Stimulated activated CD8-positive, alpha-beta memory T cell treated with anti-CD3 and anti-CD28 coated beads, Interleukin-4, amount 100 ng/mL, for 4 hours (primary cell): ENCODE data around the gene SH3RF1.

ENCODE experiments used
- DNase-seq, 2 donors: peaks; one replicate each; pipeline ENCODE4 v3.0.0-alpha.2; 2020; ENCODE audit warnings: low read depth in 2 of 2, low spot score in 1 of 2

The SH3RF1 gene

DNA sequence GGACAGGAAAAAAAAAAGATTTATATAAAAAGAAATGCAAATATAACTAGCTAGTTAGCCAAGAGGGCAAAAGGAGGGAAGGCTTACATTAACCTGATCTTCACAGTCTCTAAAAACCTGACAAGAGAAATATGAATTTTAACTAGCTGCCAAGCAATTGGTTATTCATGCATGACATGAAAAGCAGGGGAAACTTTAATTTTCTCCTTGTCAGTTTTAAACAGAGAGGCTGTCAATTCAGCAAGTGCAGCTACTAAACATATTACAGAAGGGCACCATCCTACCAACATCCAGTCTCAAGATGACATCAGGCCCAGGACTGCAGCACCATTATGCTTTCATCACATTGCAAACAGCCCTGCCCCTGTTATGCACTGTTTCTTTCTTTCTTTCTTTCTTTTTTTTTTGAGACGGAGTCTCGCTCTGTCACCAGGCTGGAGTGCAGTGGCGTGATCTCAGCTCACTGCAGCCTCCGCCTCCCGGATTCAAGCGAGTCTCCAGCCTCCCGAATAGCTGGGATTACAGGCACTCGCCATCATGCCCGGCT, 221.8 kb downstream of the SH3RF1 start:
- DNase-seq: no peak

DNA sequence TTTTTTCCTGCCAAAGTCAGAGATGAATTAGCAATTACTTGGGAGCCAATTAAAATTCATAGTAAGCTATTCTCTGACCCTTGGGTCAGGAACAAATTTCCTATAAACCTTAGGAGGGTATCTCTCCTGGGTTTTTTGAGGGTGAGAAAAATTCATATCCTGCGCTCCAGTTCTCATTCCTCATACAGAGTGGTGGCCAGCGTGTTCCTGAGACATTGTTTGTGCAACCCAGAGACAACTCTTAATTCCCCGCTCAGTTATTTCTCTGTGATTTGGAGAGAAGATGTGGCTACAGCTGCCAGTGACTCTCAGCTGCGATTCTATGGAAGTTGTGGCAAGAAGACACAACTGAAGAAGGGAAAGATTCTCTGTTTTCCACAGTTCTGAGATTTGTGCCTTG, 222.8 kb downstream of the SH3RF1 start:
- no peak for DNase-seq

DNA sequence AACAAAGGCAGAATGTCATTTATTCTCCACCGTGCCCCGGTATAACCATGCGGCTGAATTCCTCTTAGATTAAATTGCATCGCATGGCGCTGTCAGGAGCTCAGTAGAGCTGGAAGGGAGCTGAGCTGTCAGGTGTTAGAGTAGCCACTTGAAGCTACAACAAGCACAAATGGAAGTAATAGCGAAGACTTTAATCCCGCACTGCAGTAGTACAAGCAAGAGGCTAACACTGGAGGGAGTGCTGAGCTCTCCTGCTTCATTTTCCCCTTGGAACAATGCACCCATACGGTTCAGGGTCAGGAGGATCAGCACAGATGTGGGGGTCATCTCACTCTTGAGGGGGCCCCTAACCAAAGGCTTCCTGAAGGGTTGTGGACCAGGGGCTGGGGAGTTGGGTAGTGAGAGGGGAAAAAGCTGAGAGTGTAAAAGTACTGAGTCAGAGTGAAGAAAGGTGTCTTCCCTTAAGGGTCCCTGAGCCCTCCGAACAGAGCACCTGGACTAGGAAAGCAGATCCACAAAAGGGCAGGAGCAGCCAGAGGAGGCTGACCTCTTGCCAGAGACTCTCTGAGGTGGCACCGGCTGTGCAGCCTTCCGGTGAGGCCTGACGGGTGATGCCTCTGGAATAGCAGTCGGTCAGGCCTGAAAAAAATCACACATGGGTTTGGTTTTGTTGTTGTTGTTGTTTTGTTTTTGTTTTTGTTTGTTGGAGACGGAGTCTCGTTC, 224.7 kb downstream of the SH3RF1 start:
- DNase-seq: no peak

DNA sequence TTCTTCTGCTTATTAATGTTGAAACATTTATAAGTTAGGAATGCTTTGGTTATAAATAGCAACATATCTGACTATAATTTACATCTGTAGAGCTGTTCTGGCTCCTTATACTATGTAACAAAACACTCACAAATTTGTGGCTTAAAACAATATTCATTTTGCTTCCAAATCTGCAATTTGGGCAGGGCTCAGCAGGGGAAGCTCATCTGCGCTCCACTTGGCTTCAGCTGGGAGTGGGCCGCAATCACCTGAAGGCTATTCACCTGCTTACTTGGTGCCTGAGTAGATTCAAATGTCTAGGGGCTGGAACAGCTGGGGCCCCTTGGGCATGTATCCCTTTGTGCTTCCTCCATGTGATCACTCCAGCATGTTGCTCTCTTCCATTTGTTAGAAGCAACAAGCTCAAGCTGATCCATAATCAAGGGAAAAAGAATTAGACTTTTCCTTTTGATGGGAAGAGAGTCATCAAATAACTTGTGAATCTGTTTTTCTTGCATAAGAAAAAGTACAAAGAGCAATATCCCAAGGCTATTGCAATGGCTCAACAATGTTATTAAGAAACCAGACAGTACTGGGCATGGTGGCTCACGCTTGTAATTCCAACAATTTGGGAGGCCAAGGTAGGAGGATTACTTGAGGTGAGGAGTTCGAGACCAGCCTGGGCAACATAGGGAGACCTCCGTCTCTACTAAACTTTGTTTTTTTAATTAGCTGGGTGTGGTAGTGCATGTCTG, 225.9 kb downstream of the SH3RF1 start:
- DNase-seq: no peak
